NCI-H2081 treated with DMSO at 0.1 percent for 48 hours (cell line): ENCODE measurements around the gene RNF208.

Experiments
- DNase-seq: peaks from one replicate; lab custom pipeline; 2025; lab: John Stamatoyannopoulos, UW

Gene RNF208

DNA sequence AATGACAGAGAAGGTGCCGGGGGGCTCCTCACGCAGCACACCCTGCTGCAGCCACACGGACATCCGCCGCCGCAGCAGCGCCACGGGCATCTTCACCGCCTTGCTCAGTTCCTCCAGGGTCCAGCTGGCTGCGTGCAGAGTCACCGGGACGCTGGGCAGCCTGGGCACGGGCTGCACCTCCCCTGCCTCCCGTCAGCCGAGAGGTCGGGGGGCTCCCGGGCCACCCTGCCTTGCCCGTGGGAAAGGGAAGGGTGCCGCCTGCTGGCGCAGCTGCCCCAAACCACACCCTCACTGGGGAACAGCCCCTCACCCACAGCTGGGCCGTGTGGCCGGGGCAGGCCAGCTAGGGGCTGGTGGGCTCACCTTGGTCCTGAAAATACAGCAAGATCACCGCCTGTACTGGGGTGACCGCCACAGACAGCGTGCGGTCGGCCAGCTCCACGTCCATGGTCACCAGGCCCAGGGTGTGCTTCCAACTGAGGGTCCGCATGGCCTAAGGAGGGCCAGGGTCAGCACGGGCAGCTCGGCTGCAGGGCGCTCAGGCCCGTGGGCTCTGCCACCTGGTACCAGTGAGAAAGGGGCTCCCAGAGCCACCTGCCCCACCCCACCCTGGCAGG, 46.6 kb downstream of the RNF208 start:
- DNase-seq: no peak

DNA sequence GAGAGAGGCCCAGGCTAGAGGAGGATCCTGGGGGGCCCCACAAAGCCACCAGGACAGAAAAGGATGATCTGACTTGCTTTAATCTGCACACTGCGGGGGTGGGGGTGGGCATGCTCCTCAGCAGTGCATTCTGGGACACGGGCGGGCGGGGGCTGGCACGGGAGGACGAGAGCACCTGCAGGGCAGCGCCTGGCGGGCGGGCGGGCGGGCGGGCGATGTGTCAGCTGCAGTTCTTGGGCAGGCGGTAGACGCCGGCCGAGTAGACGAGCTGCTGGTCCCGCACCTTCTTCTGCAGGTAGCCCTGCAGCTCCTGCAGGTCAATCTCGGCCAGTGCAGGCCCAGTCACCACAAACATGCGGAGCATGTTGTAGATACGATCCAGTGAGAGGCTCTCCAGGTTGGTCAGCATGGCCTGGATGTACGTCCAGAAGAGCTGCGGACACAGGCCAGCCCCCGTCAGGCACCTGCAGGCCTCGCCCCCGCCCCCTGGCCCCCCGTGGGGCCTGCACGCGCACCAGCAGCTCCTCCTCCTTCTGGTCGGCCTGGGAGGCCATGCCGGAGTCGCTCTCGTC, 47.2 kb downstream of the RNF208 start:
- no peak for DNase-seq

DNA sequence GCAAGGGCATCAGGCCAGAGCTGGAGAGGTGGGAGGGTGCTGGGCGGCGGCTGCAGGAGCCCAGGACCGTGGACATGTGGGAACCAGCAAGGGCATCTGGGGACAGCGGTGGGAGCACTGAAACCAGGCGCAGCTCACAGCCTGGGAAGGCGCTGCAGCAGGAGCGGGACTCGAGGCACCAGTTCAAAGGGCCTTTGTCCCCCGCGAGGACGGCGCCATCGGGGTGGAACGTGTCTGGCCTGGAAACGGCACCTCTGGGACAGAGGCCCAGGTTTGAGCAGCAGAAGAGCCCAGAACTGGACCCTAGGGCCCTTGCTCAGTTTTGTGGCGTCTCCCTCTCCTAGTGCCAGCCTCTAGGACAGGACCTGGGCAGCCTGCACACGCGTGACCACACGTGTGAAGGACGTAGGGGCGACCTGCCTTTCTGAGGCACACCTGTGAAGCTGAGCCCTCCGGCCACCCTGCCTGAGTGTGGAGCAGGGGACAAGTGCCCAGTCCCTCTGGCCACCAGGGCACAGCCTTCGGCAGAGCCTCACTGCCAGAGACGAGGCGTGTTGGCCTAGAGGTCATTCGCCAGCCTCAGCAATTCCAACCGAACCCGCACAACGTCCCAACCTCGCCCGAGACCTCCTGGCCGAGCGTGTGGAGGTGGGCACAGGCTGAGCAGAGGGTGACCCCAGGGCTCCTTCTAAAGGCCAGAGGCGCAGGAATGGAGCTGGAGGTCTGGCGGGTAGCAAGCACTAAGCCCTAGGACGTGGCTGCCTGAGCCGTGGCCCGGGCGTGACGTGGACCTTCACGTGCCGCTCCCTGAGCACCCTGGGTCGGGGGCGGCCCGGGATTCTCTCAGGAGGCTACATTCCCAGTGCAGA, 48.0 kb downstream of the RNF208 start:
- no peak for DNase-seq

DNA sequence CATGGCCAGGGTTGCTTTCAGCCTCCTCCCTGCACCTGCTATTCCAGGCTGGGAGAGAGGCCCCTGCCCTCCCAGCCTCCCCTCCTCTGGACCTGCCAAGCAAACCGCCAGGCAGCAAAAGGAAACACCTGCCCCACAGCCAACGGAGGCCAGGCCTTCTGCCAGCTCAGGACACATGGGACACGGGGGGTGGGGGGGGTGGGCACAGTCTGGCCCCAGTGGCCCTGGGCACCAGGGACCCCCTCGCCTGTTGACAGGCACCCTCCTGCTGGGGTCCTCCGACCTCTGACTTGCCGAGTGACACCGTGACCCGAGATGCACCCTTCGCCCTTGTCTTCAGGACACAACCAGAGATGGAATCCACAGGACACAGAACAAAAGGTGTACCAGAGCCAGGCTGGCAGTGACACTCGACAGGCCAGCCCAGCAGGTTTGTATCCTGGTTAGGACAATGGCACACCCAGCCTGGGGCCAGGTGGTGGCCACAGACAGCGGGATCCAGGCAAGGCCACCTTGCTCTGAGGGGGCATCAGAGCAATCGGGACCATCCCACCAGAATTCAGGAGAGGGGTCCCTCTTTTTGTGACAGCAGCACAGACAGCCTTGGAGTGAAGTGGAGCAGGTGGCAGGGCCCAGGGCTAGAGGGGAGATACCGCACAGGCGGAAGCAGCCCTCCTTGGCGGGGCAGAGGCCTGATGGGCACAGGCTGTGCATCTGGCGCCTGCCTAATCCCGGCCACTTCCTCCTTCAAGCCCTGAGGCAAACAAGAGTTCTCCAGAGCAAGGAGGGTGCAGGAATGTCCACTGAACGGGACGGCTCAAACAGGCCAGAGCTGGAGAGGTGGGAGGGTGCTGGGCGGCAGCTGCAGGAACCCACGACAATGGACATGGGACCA, 48.9 kb downstream of the RNF208 start:
- no peak for DNase-seq

DNA sequence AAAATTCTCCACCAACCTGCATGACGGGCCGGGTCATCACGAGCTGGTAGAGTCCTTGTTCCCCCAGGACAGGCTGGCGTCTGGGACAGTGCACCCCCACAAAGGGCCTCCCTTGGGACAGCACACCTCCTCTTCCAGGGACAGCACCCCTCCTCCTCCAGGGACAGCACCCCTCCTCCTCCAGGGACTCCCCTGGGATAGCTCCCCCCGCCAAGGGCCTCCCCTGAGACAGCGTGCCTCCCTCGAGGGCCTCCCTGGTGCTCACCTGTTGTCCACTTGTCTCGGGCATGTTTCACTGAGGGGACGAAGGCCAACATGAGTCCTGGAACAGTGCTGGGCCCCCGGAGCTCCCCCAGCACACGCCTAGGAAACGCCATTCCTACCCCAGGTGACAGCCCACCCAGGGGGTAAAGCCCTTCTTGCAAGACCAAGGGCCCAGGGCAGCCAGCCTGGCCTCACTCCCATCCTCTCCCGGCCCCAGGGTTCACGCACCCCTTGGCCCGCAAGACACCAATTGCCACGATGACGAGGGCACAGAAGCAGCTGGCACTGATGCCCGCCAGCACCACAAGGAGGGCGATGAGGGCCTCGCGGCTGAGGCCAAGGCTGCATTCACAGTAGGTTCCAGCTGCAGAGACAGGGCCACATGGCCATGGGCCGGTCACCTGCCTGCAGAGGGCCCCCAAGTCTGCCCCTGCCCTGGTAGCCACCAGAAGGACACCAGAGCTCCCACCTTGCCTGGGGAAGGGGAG, 50.7 kb downstream of the RNF208 start:
- no peak for DNase-seq

DNA sequence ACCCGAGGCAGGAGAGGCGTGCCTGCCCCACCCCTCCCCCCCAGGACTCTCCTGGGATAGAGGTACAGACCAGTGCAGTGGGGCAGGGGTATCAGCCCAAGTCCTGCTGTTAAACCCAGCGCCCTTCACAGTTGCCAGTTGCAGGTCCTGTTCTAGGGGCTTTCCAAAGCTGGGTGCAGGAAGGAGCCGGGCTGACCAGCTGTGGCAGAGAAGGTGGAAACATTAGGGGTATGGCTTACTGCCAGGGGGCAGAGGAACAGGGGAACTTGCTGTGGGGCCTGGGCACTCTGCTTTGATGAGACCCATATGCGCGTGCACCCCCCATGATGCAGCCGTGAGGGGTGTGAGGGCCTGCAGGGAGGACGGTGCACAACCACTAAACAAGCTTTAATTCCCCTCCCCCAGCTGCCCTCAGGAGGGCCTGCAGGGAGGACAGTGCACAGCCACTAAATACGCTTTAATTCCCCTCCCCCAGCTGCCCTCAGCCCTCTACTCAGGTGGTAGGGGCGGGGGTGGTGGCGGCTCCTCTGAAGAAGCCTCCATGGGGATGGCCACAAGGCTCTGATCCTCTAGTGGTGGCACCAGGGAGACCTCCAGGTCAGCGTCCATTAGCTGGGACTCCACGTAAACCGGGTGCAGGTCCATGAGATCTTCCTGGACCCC, 51.4 kb downstream of the RNF208 start:
- no peak for DNase-seq
